ENCODE results near the gene SLC22A31. TPM values are rescaled to one million over a fixed set of nuclear protein-coding genes. Genes with fewer than 3 reads are reported as not detected.

The SLC22A31 gene
- total and polyA plus RNA-seq, 5 donors, result 0.05 to 0.69 (median 0.12) TPM; not detected in 2

GRCh38 chr16:89199241-89200123 lies 855 bp downstream of the SLC22A31 start:
- WGBS, result 83% methylated on average over 22 of the region's 22 CpGs
- no peaks in the 10 kb centered on the region for H3K27me3 ChIP-seq (ENCODE audit: control insufficient read depth, insufficient read depth)

GRCh38 chr16:89198417-89199240 lies 1.7 kb downstream of the SLC22A31 start:
- intact Hi-C loops (cut with DNase I), result no loop called here
- H3K27ac ChIP-seq (ENCODE audit: low read length), result no peak overlapping the region
- ATAC-seq (no peak), DNase-seq (peak in 2 of 3 donors; percentile 22 to 41)
- no peak overlapping the region for H3K4me3 ChIP-seq (ENCODE audit: low read length)
- no peaks in the 10 kb centered on the region for H3K27me3 ChIP-seq (ENCODE audit: control insufficient read depth, insufficient read depth)
- H3K9me3 ChIP-seq (ENCODE audit: control insufficient read depth, low read length), result no peaks in the 10 kb centered on the region
- WGBS, result 81% methylated on average over 28 of the region's 28 CpGs
- H3K4me1 ChIP-seq (ENCODE audit: control insufficient read depth, insufficient read depth, low read length), result no peaks in the 10 kb centered on the region

More at GRCh38 chr16:89199241-89200123, 855 bp downstream of the SLC22A31 start:
- Histone ChIP-seq H3K27ac (ENCODE audit: low read length) (no peak overlapping the region), H3K4me1 (ENCODE audit: control insufficient read depth, insufficient read depth, low read length) (no peaks in the 10 kb centered on the region), H3K9me3 (ENCODE audit: control insufficient read depth, low read length) (no peaks in the 10 kb centered on the region), H3K4me3 (ENCODE audit: low read length) (no peak overlapping the region)
- ATAC-seq (no peak), DNase-seq (peak in 2 of 3 donors; percentile 43 to 51)
- intact Hi-C loops (cut with DNase I), result no loop called here

DNA sequence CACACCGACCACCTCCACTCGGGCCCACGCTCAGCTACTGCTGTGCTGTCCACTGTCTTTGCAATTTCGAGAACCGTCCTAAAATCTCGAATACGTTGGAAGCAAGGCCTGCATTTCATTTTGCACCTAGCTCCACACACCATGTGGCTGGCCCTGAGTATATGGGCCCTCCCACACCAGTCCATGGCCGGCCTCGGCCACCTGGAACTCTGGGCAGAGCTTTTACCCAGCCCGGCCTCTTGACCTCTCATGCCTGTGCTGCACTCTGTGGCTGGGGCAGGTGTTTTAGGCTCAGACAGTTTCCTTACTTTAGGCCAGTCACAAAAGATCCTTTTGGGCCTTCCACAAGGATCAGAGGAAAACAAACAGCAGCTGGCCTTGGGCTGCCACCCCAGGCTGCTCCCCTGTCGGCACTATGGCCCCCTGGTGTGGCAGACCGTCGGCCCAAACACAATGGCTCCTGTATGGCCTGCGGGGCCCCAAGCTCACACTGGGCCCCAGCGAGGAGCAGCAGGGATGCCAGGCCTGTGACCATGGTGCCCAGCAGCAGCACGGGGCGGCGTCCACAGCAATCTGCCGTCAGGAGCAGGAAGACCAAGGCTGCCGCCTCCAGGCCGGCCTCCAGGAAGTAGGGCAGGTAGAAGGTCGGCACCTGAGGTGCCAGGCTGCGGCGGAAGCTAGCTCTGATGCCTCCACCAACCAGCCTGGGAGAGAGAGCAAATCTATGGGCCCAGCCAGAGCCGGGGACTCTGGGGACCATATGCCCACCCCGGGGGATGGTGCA lies 2.5 kb downstream of the SLC22A31 start:
- no peaks in the 10 kb centered on the region for H3K4me1 ChIP-seq (ENCODE audit: control insufficient read depth, insufficient read depth, low read length)
- intact Hi-C loops (cut with DNase I), result no loop called here
- 82% methylated on average over 26 of the region's 26 CpGs for WGBS
- DNase-seq (peak in 2 of 3 donors; percentile 43 to 53), ATAC-seq (no peak)
- H3K27ac ChIP-seq (ENCODE audit: low read length), result no peak overlapping the region
- H3K9me3 ChIP-seq (ENCODE audit: control insufficient read depth, low read length), result no peaks in the 10 kb centered on the region
- H3K27me3 ChIP-seq (ENCODE audit: control insufficient read depth, insufficient read depth), result no peaks in the 10 kb centered on the region
- H3K4me3 ChIP-seq (ENCODE audit: low read length), result no peak overlapping the region

DNA sequence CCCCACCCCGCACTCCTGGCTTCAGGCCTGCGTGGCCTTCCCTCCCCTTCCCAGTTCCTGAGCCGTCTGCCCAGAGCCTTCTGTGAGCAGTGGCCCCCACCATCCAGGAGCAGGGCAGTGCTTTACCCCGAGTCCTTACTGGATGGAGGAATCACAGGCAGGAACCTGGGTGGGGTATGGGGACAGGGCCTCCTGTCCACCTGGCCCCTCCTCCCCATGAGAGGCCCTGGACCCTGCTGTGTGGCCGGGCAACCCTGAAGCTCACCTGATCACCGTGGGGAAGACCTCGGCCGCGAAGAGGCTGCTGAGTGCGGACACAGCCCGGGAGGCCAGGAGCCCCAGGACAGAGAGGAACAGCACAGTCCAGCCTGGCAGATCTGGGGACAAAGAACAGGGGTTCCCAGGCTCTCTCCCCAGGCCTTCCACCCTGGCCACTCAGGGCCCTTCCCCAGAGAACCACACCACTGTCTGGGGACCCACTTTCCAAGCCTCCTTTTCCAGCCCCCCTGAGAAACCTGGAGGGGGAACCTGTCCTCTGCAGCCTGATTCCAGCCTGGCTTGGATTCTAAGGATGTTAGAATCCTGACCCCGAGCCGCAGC lies 3.2 kb downstream of the SLC22A31 start:
- ATAC-seq (no peak), DNase-seq (peak in 2 of 3 donors; percentile 24 to 47)
- intact Hi-C loops (cut with DNase I), result no loop called here
- H3K4me3 ChIP-seq (ENCODE audit: low read length), result no peak overlapping the region
- no peak overlapping the region for H3K27ac ChIP-seq (ENCODE audit: low read length)
- WGBS, result 87% methylated on average over 13 of the region's 13 CpGs
- no peaks in the 10 kb centered on the region for H3K9me3 ChIP-seq (ENCODE audit: control insufficient read depth, low read length)
- no peaks in the 10 kb centered on the region for H3K4me1 ChIP-seq (ENCODE audit: control insufficient read depth, insufficient read depth, low read length)
- H3K27me3 ChIP-seq (ENCODE audit: control insufficient read depth, insufficient read depth), result no peaks in the 10 kb centered on the region

- DNase-seq (peak in 2 of 3 donors; percentile 36 to 59), ATAC-seq (no peak)
- H3K27me3 ChIP-seq (ENCODE audit: control insufficient read depth, insufficient read depth), result no peaks in the 10 kb centered on the region
- WGBS, result 81% methylated on average over 21 of the region's 21 CpGs
- no peaks in the 10 kb centered on the region for H3K9me3 ChIP-seq (ENCODE audit: control insufficient read depth, low read length)
- no peak overlapping the region for H3K27ac ChIP-seq (ENCODE audit: low read length)
- no peaks in the 10 kb centered on the region for H3K4me1 ChIP-seq (ENCODE audit: control insufficient read depth, insufficient read depth, low read length)
- intact Hi-C loops (cut with DNase I), result no loop called here
- no peak overlapping the region for H3K4me3 ChIP-seq (ENCODE audit: low read length)
Observed at GRCh38 chr16:89195521-89196171, 4.7 kb downstream of the SLC22A31 start.

DNA sequence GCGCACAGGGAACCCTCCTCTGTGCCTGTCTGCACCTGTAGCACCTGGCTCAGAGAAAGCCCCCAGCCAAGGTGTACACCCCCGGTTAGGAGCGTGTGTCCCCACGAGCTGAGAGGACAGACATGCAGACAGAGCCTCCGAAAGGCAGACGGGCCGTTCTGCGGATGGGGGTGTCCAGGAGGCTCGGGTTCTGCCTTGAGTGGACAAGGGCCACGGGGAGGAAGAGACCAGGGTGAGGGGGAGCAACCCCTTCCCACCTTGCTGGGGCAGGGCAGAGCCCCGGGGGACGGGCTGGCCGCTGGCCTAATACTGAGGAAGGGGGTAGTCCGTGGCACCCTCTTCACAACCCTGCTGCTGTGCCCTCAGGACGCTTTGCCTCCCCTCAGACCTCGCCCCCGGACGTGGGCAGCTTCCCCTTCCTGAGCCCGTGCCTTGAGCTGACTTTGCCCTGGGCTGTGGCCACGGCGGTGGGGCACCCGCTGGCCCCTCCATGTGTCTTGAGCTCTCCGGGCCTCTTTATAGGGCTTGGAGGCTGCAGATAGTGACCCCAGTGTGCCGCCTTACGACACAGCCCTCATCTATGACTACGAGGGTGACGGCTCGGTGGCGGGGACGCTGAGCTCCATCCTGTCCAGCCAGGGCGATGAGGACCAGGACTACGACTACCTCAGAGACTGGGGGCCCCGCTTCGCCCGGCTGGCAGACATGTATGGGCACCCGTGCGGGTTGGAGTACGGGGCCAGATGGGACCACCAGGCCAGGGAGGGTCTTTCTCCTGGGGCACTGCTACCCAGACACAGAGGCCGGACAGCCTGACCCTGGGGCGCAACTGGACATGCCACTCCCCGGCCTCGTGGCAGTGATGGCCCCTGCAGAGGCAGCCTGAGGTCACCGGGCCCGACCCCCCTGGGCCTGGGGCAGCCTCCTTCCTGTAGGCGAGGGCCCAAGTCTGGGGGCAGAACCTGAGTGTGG lies 5.7 kb downstream of the SLC22A31 start:
- DNase-seq (peak in 2 of 3 donors; percentile 39 to 59), ATAC-seq (no peak)
- H3K9me3 ChIP-seq (ENCODE audit: control insufficient read depth, low read length), result no peaks in the 10 kb centered on the region
- 79% methylated on average over 45 of the region's 45 CpGs for WGBS
- intact Hi-C loops (cut with DNase I), result no loop called here
- H3K4me1 ChIP-seq (ENCODE audit: control insufficient read depth, insufficient read depth, low read length), result no peaks in the 10 kb centered on the region
- no peak overlapping the region for H3K27ac ChIP-seq (ENCODE audit: low read length)
- H3K27me3 ChIP-seq (ENCODE audit: control insufficient read depth, insufficient read depth), result no peaks in the 10 kb centered on the region
- H3K4me3 ChIP-seq (ENCODE audit: low read length), result no peak overlapping the region

GRCh38 chr16:89193576-89194293 lies 6.6 kb downstream of the SLC22A31 start:
- intact Hi-C loops (cut with DNase I), result no loop called here
- WGBS, result 74% methylated on average over 38 of the region's 38 CpGs
- H3K4me3 ChIP-seq (ENCODE audit: low read length), result no peak overlapping the region
- H3K27ac ChIP-seq (ENCODE audit: low read length), result no peak overlapping the region
- peak in 2 of 3 donors; percentile 52 to 72 for DNase-seq
- no peaks in the 10 kb centered on the region for H3K27me3 ChIP-seq (ENCODE audit: control insufficient read depth, insufficient read depth)
- H3K9me3 ChIP-seq (ENCODE audit: control insufficient read depth, low read length), result no peaks in the 10 kb centered on the region
- ATAC-seq, result peak in 1 of 2 donors; percentile 3
- H3K4me1 ChIP-seq (ENCODE audit: control insufficient read depth, insufficient read depth, low read length), result no peaks in the 10 kb centered on the region

- H3K4me1 ChIP-seq (ENCODE audit: control insufficient read depth, insufficient read depth, low read length), result no peaks in the 10 kb centered on the region
- no peaks in the 10 kb centered on the region for H3K9me3 ChIP-seq (ENCODE audit: control insufficient read depth, low read length)
- no peak overlapping the region for H3K27ac ChIP-seq (ENCODE audit: low read length)
- H3K4me3 ChIP-seq (ENCODE audit: low read length), result no peak overlapping the region
- DNase-seq, result peak; percentile 77 to 89 (median 78)
- ATAC-seq, result peak; percentile 40 to 65
- intact Hi-C loops (cut with DNase I), result no loop called here
- WGBS, result 12% methylated on average over 39 of the region's 39 CpGs
- no peaks in the 10 kb centered on the region for H3K27me3 ChIP-seq (ENCODE audit: control insufficient read depth, insufficient read depth)
Observed at GRCh38 chr16:89192956-89193575, 7.3 kb downstream of the SLC22A31 start.
